ENCODE results near the gene COL15A1. TPM values are rescaled to one million over a fixed set of nuclear protein-coding genes. Genes with fewer than 3 reads are reported as not detected.

Gene COL15A1
- total and polyA plus RNA-seq, 2 donors (not counting 1 experiment from before 2014, with no cell fraction given) = not detected

DNA sequence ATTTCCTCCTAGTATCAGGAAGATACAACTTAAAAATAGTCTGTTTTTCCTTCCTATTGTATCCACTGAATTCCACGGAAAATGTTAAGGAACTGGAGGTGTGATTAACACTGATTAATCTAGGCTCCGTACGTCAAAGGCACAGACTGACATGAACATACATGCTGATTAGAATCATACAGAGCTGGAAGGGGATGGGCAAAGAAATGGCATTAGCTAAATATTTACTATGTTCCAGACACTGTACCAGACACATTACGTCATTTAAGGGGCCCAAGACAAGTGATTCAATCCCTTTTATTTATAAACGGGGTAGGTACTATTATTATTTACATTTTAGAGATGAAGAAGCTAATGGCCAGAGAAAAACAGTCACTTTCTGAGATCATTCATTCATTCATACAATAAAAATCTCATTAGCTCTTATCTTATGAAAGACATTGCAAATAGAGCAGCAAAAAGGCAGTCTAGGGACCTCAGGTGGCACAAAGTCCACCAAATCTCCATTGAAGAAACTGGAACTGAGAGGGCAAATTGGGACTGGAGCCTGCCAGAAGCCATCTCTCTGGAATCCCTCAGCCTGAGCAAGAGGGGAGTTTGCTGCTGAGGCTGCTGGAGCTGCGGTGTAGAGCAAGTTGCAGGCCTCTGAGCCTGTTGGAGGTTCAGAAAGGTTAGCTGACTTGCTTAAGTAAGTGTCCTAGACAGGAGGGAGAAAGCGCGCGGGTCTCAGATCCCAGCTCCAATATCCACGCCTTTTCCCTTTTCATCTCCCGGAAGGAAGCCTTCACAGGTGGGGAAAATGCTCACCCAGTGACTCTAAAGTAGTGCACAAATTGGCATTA is 159.6 kb downstream of the COL15A1 start:
- Histone ChIP-seq H3K27ac (ENCODE audit: low read length in 2 of 2) (no peak overlapping the region), H3K9me3 (ENCODE audit: control extremely low read depth in 1 of 3, control insufficient read depth in 2 of 3, insufficient read depth in 1 of 3, low read length in 2 of 3) (no peaks in the 10 kb centered on the region), H4K20me1 (ENCODE audit: control insufficient read depth, insufficient read depth, low read length, poor library complexity, severe bottlenecking) (no peaks in the 10 kb centered on the region), H3K4me3 (ENCODE audit: control extremely low read depth in 1 of 5, extremely low read depth in 1 of 5, insufficient read depth in 1 of 5, low read depth in 2 of 5, low read length in 4 of 5) (no peak overlapping the region), H3K27me3 (replicated peaks in 1 of 4; ENCODE audit: control extremely low read depth in 1 of 4, control insufficient read depth in 3 of 4, insufficient read depth in 4 of 4, low read length in 3 of 4) (no peaks in the 10 kb centered on the region), H3K79me2 (ENCODE audit: control insufficient read depth, insufficient read depth, low read length) (peaks cover 29% of the 10 kb centered on the region), H3K9ac (ENCODE audit: low read length) (no peak overlapping the region), H2AFZ (ENCODE audit: insufficient read depth, low read depth, low read length, poor library complexity, severe bottlenecking) (peak overlapping the region; percentile 39), H3K4me2 (replicated peaks; ENCODE audit: low read depth, low read length, poor library complexity, severe bottlenecking) (no peak overlapping the region), H3K4me1 (ENCODE audit: control insufficient read depth in 2 of 2, insufficient read depth in 2 of 2, low read length in 2 of 2) (peaks cover 31 to 32% of the 10 kb centered on the region in 2 donors), H3K36me3 (replicated peaks in 1 of 2; ENCODE audit: control extremely low read depth in 1 of 2, control insufficient read depth in 1 of 2, extremely low read depth in 1 of 2, insufficient read depth in 2 of 2, low read length in 1 of 2) (no peaks in the 10 kb centered on the region)
- H3K27ac Mint-ChIP-seq = no peak overlapping the region
- ATAC-seq (ENCODE audit: low read depth) (no peak), DNase-seq (no peak)
- no peaks in the 10 kb centered on the region for H3K27me3 Mint-ChIP-seq
- intact Hi-C loops (cut with micrococcal nuclease) = no loop called here
- 91% methylated on average over 8 of the region's 11 CpGs for WGBS (ENCODE audit: insufficient coverage)
- H3K9me3 Mint-ChIP-seq (ENCODE audit: insufficient read depth) = no peaks in the 10 kb centered on the region
- peak overlapping the region; percentile 97 for H3K4me3 Mint-ChIP-seq
- no peak for TF ChIP-seq EZH2 (IDR thresholded peaks at IDR 0.05; ENCODE audit: borderline replicate concordance, insufficient read depth, low read depth, low read length, poor library complexity, severe bottlenecking)
- TF ChIP-seq, protein P1, sequence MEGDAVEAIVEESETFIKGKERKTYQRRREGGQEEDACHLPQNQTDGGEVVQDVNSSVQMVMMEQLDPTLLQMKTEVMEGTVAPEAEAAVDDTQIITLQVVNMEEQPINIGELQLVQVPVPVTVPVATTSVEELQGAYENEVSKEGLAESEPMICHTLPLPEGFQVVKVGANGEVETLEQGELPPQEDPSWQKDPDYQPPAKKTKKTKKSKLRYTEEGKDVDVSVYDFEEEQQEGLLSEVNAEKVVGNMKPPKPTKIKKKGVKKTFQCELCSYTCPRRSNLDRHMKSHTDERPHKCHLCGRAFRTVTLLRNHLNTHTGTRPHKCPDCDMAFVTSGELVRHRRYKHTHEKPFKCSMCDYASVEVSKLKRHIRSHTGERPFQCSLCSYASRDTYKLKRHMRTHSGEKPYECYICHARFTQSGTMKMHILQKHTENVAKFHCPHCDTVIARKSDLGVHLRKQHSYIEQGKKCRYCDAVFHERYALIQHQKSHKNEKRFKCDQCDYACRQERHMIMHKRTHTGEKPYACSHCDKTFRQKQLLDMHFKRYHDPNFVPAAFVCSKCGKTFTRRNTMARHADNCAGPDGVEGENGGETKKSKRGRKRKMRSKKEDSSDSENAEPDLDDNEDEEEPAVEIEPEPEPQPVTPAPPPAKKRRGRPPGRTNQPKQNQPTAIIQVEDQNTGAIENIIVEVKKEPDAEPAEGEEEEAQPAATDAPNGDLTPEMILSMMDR (IDR thresholded peaks at IDR 0.05) = no peak
- H3K4me1 Mint-ChIP-seq = peaks cover 35% of the 10 kb centered on the region
- ChIA-PET POLR2A (interaction anchor here (1.0 to 3.1 kb wide), 3 partner anchors 24 to 45 kb away, joined by 3 to 13 read pairs (median 8); no protein-coding TSS in a partner anchor), CTCF (interaction anchor here (0.8 to 8.3 kb wide), 15 partner anchors 9 to 128 kb away, joined by 3 to 82 read pairs (median 5); no protein-coding TSS in a partner anchor)
